GM12873 (cell line): ENCODE results near the gene PCCA.

Experiments
- CTCF ChIP-seq: IDR thresholded peaks from 2 replicates; pipeline ENCODE4 v1.5.1; 2012; ENCODE audit warnings: low read depth, mild to moderate bottlenecking, moderate library complexity, low read length, control low read depth; ENCODE audit not compliant: insufficient read depth; ENCODE audit errors: missing control alignments

PCCA gene

GRCh38 chr13:100244431-100244830, 155.5 kb downstream of the PCCA start:
- no peak for TF ChIP-seq CTCF

GRCh38 chr13:100245104-100245503, 156.2 kb downstream of the PCCA start:
- no peak for TF ChIP-seq CTCF

GRCh38 chr13:100247937-100248336, 159.0 kb downstream of the PCCA start:
- no peak for TF ChIP-seq CTCF

- TF ChIP-seq CTCF = no peak
Observed at GRCh38 chr13:100254002-100254401, 165.1 kb downstream of the PCCA start.

- TF ChIP-seq CTCF = no peak
Observed at GRCh38 chr13:100262404-100262803, 173.5 kb downstream of the PCCA start.

GRCh38 chr13:100266026-100266425, 177.1 kb downstream of the PCCA start:
- no peak for TF ChIP-seq CTCF

GRCh38 chr13:100269837-100270236, 180.9 kb downstream of the PCCA start:
- no peak for TF ChIP-seq CTCF
